Fibroblast of skin of right quadriceps (primary cell): ENCODE data around the gene AZGP1.

Source experiments
- DNase-seq: peaks from one replicate; pipeline ENCODE4 v3.0.0-alpha.2; 2013

The AZGP1 gene

GRCh38 chr7:99947608-99948007, 28.2 kb downstream of the AZGP1 start:
- DNase-seq: no peak

DNA sequence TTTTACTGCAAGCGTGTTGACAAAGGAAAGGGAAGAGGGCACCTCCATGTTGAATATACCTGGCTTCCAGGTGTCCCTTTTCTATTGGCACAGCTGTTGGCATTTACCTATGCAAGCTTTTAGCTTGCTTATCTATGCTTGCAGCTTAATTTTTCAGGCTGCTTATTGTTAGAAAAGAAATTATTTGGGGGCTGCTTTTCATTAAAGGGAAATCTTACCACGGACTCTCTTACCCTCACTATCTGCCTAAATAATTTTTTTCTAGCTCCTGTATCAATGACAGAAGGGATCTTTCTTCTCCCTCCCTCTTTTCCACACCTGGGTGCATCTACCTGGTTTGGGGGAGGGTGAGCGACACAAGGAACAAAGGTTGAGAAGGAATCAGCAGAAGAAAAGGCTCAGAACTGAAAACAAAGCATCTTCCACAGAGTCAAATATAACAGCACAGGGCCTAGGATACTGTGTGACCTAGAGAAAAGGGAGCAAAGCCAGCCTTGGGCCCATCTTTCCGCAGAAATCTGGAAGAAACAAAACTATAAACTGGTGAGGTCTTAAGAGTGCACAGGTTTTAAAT, 31.2 kb downstream of the AZGP1 start:
- no peak for DNase-seq

GRCh38 chr7:99943641-99944496, 32.0 kb downstream of the AZGP1 start:
- no peak for DNase-seq

DNA sequence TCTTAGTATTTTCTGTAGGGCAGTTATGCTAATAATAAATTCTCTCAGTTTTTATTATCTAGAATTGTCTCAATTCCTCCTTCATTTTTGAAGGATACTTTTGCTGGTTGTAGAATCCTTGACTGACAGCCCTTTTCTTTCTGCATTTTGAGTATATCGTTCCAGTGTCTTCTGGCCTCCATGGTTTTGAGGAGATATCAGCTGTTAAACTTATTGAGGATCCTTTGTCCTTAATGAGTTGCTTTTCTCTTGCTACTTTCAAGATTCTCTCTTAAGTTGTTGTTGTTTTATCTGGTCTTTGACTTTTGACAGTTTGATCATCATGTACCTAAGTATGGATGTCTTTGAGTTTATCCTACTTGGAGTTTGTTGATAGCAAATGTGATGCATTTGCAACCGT, 37.5 kb downstream of the AZGP1 start:
- DNase-seq: no peak

- DNase-seq: peak; percentile 8
Observed at GRCh38 chr7:99935009-99935408, 40.8 kb downstream of the AZGP1 start.

DNA sequence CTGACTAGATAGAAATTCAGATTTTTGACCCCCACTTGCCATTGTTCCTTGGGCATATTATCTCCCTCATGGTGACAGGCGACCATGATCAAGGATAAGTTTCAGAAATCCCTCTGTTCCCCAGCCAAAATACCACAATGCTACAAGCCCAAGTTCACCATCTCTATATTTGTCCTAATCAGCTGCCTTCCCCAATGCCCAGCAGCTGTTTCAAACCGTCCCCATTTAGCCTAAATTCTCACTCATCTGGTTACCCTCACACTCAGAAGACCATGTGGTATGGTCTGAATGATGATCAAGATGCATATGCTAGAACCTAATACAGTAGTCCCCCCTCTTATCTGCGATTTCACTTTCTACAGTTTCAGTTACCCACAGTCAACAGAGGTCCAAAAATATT, 45.5 kb downstream of the AZGP1 start:
- no peak for DNase-seq

DNA sequence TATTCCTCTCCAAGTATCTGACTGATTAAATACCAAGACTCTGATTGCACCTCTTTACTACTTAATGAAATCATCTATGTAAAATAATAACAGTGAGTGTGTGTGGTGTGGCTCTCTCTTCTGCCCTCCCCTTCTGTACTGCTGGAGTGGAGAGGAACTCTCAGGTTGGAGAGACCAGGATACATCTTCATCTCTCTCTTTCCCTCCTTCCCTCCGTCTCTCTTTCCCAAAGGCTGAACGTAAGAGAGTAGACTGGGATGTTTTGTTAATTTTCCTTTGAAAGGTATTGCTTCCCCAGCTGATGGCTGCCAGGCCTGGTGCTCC, 46.1 kb downstream of the AZGP1 start:
- DNase-seq: no peak

- DNase-seq: peak; percentile 53
Observed at GRCh38 chr7:99928994-99929729, 46.7 kb downstream of the AZGP1 start, which contains the start of gene GJC3. Gene GJC3 (minus strand): TSS chr7:99929620. CDS start chr7:99929620, 0 bp downstream.

DNA sequence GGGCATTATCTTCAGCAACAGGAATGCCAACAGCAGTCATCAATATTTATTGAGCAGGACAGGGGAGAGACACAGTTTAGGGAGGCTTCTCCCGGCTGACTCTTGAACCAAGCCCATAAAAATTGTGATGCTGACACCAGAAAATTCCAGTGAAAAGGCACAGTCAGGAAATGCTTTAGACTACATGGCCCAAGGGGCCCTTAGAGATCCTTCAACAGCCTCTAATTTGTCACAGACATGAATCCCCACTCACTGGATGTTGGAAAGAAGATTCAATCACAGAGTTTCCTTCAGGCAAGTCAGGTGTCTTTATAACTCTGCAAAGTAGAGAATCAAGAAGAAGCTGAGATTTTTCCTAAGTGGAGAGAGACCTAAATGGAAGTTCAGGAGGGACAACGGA, 47.6 kb downstream of the AZGP1 start:
- no peak for DNase-seq

- DNase-seq: no peak
Observed at GRCh38 chr7:99927536-99927935, 48.3 kb downstream of the AZGP1 start.

GRCh38 chr7:99926321-99926720, 49.5 kb downstream of the AZGP1 start:
- no peak for DNase-seq

DNA sequence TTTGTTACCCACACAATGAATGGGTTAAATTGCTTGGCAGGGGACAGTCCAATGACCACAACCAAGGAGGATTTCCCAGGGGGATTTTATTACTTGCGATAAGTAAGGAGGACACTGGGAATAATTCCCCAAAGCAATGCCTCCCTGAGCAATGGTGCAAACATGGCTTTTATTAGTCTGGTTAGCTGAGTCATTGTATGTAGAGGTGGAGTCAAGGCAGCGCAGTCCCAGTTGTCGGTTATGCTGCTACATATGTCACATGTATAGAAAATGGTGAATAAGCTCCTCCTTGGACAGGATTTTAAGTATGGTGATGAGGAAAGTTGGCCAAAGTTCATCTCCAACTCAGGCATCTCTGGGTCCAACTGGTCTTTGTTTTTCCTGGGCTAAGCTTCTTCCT, 52.6 kb downstream of the AZGP1 start:
- no peak for DNase-seq

- peak; percentile 8 for DNase-seq
Observed at GRCh38 chr7:99920149-99920548, 55.7 kb downstream of the AZGP1 start.

- no peak for DNase-seq
Observed at GRCh38 chr7:99919814-99920112, 56.1 kb downstream of the AZGP1 start.

GRCh38 chr7:99918959-99919813, 56.6 kb downstream of the AZGP1 start, which contains the start of gene TRIM4:
Gene TRIM4 (minus strand): TSS chr7:99919530. CDS start chr7:99919401, 129 bp downstream.
- DNase-seq: peak; percentile 91
